K562 (cell line): ENCODE measurements around the gene CRCP. TPM values are rescaled to one million over a fixed set of nuclear protein-coding genes. Genes with fewer than 3 reads are reported as not detected.
"Not testable (repeated sequence)": the region's sequence is repeated elsewhere in the genome, so short reads cannot be mapped to it uniquely, and the experiment has no call there.

Source experiments
- ATAC-seq: fragments of 200-7000 bp; cut with Tn5 transposase; 3 replicates; pipeline ENCODE4 v1.9.1; 2020; ENCODE audit warnings: moderate library complexity
- BruUV-seq: library from RNA; stranded (reverse); fragments of 400-500 nt; replicated peaks from 2 replicates; lab custom pipeline; 2021; lab: Mats Ljungman, UMichigan
- CTCF ChIA-PET: fragments of 300-600 bp; formaldehyde crosslinking; extraction: SDS; loops from one replicate; lab custom pipeline; 2021; ENCODE audit warnings: low intra/inter-chr PET ratio; lab: Yijun Ruan, JAX
- POLR2A ChIA-PET: fragments of 300-600, 350-650 bp; sonication (Branson Sonifier 250); formaldehyde crosslinking; extraction: SDS; loops from one replicate; lab custom pipeline; 2021; ENCODE audit warnings: antibody characterized with exemption, inconsistent platforms; lab: Yijun Ruan, JAX
- DNase-seq, 4 experiments: peaks; one replicate each; pipeline versions ENCODE4 v3.0.0 to v3.0.0-alpha.2; 2011 to 2018; ENCODE audit warnings: low spot score in 3 of 4, mixed read lengths in 3 of 4; ENCODE audit errors: extremely low read depth in 1 of 4
- FAIRE-seq: peaks from 2 replicates; lab custom pipeline; 2011; peaks lifted over from hg19 to GRCh38; lab: Jason Lieb, UNC
- H2AFZ ChIP-seq: 2 replicates; pipeline ENCODE4 v1.6.0; 2011; ENCODE audit warnings: low read depth, low read length, control low read depth, inconsistent platforms
- H3K27ac ChIP-seq: fragments of 200-600 bp; 3 replicates; pipeline ENCODE4 v1.8.0; 2011; ENCODE audit warnings: low read depth, mild to moderate bottlenecking, control low read depth, inconsistent platforms, low read length, moderate library complexity, mixed read lengths; ENCODE audit errors: extremely low read depth
- H3K27me3 ChIP-seq, 2 experiments: fragments of 300-600 bp in 1 of 2; 2 replicates in 1 of 2; 3 replicates in 1 of 2; pipeline versions ENCODE4 v1.6.0 to v1.8.0; 2011; ENCODE audit warnings: inconsistent platforms in 2 of 2, low read length in 2 of 2, mild to moderate bottlenecking in 1 of 2, mixed read lengths in 1 of 2, moderate library complexity in 1 of 2; ENCODE audit not compliant: control insufficient read depth in 2 of 2, insufficient read depth in 2 of 2
- H3K36me3 ChIP-seq: fragments of 300-600 bp; 3 replicates; pipeline ENCODE4 v1.8.0; 2011; ENCODE audit warnings: mild to moderate bottlenecking, low read length, inconsistent platforms; ENCODE audit not compliant: control insufficient read depth, insufficient read depth
- H3K4me1 ChIP-seq, 2 experiments: fragments of 200-600 bp in 1 of 2; replicated peaks in 1 of 2; 2 replicates in 1 of 2; 3 replicates in 1 of 2; pipeline versions ENCODE4 v1.5.1 to v1.8.0; 2011; ENCODE audit warnings: inconsistent platforms in 2 of 2, low read length in 2 of 2, mild to moderate bottlenecking in 1 of 2, mixed read lengths in 1 of 2, moderate library complexity in 1 of 2; ENCODE audit not compliant: control insufficient read depth in 2 of 2, insufficient read depth in 2 of 2
- H3K4me2 ChIP-seq: 2 replicates; pipeline ENCODE4 v1.6.1; 2011; ENCODE audit warnings: low read length, control low read depth, inconsistent platforms, mixed read lengths; ENCODE audit not compliant: insufficient read depth
- H3K4me3 ChIP-seq: fragments of 200-600 bp; sonication (generic), shearing (Covaris generic); 2 replicates; pipeline ENCODE4 v1.5.1; 2016; ENCODE audit warnings: control low read depth, inconsistent platforms
- H3K79me2 ChIP-seq: fragments of 200-600 bp; 3 replicates; pipeline ENCODE4 v1.8.0; 2011; ENCODE audit warnings: low read length, inconsistent platforms; ENCODE audit not compliant: control insufficient read depth, insufficient read depth
- H3K9ac ChIP-seq, 2 experiments: 2 replicates each; pipeline versions ENCODE4 v1.6.0 to v1.6.1; 2011; ENCODE audit warnings: low read depth in 2 of 2, low read length in 2 of 2, control low read depth in 1 of 2, inconsistent platforms in 1 of 2, mild to moderate bottlenecking in 1 of 2, mixed read lengths in 1 of 2; ENCODE audit not compliant: insufficient read depth in 1 of 2
- H3K9me1 ChIP-seq: one replicate; pipeline ENCODE4 v1.6.0; 2011; ENCODE audit warnings: inconsistent platforms, mild to moderate bottlenecking, low read length, moderate library complexity; ENCODE audit not compliant: control insufficient read depth, insufficient read depth
- H3K9me3 ChIP-seq: replicated peaks from 2 replicates; pipeline ENCODE4 v1.5.1; 2011; ENCODE audit warnings: low read depth, low read length, inconsistent platforms; ENCODE audit not compliant: control insufficient read depth, insufficient read depth
- H4K20me1 ChIP-seq: replicated peaks from 2 replicates; pipeline ENCODE4 v1.6.1; 2011; ENCODE audit warnings: low read length, inconsistent platforms, mixed read lengths; ENCODE audit not compliant: control insufficient read depth, insufficient read depth
- CEBPB ChIP-seq: fragments of 450-650 bp; IDR thresholded peaks from 2 replicates; pipeline ENCODE4 v1.6.1; 2016; ENCODE audit warnings: missing genetic modification characterization, missing compliant biosample characterization
- ZNF316 ChIP-seq: fragments of 450-650 bp; IDR thresholded peaks from 2 replicates; pipeline ENCODE4 v1.6.1; 2016
- ZNF384 ChIP-seq: IDR thresholded peaks from 2 replicates; pipeline ENCODE4 v1.6.1; 2012; ENCODE audit warnings: low read depth, low read length, improper control_type of control experiment
- WGBS: fragments of 100-300 bp; shearing (Covaris generic); methylation state at CpG from one replicate; pipeline ENCODE4 v1.1.6; 2016; ENCODE audit warnings: low coverage, mixed read lengths; ENCODE audit not compliant: insufficient coverage; ENCODE audit errors: missing lambda C conversion rate; 5-methylcytosine and 5-hydroxymethylcytosine counted together
- in situ Hi-C: fragments of 300-500 bp; cut with MboI; formaldehyde crosslinking; loops from 4 replicates; pipeline ENCODE4 v1.15.0; 2018; ENCODE audit warnings: inconsistent platforms, mixed read lengths
- intact Hi-C: fragments of 100-400 bp; cut with micrococcal nuclease; formaldehyde crosslinking; loops from 2 replicates; pipeline ENCODE4 v1.14.2; 2022
- polyA plus RNA-seq, 8 experiments: library from polyadenylated mRNA; depleted of rRNA in 4 of 8; stranded (reverse) in 5 of 8; unstranded in 3 of 8; fragments of >200 nt; fragmentation: Nextera tagmentation in 2 of 8; fragmentation: Illumina TruSeq in 1 of 8; extraction: Ambion mirVana in 2 of 8; extraction: Trizol in 1 of 8; gene quantifications; 2 replicates each; pipeline versions ENCODE4 v1.2.1 to v1.2.3, GENCODE V29; 2011 to 2014; ENCODE audit warnings: inconsistent platforms in 1 of 8, missing spikeins in 1 of 8
- total RNA-seq, 7 experiments: library from RNA; depleted of rRNA in 6 of 7; stranded (reverse); fragments of >200 nt in 6 of 7; fragmentation: Illumina TruSeq in 2 of 7; extraction: Trizol in 2 of 7; gene quantifications; 2 replicates each; pipeline versions ENCODE4 v1.2.1 to v1.2.3, GENCODE V29; 2011 to 2021; ENCODE audit warnings: low replicate concordance in 1 of 7
- TF ChIP-seq, protein P1 (sequence below): fragments of 450-650 bp; IDR thresholded peaks from 2 replicates; pipeline ENCODE4 v1.6.1; 2018; ENCODE audit not compliant: partially characterized antibody
- TF ChIP-seq, protein P2 (sequence below), 2 experiments: fragments of 450-650 bp in 1 of 2; sonication (generic) in 1 of 2; formaldehyde crosslinking in 1 of 2; IDR thresholded peaks in 1 of 2; conservative IDR thresholded peaks in 1 of 2; 2 replicates each; pipeline versions ENCODE4 v1.6.1 to v1.8.1; 2016 to 2023; ENCODE audit warnings: mild to moderate bottlenecking in 2 of 2, moderate library complexity in 2 of 2, inconsistent platforms in 1 of 2, missing genetic modification reagents in 1 of 2

Gene CRCP
- total and polyA plus RNA-seq, 9 of the 15 experiments (the other 6 are each of a cell fraction or from before 2014, with no cell fraction given), result 22.1 to 58.3 (median 43.4) TPM

DNA sequence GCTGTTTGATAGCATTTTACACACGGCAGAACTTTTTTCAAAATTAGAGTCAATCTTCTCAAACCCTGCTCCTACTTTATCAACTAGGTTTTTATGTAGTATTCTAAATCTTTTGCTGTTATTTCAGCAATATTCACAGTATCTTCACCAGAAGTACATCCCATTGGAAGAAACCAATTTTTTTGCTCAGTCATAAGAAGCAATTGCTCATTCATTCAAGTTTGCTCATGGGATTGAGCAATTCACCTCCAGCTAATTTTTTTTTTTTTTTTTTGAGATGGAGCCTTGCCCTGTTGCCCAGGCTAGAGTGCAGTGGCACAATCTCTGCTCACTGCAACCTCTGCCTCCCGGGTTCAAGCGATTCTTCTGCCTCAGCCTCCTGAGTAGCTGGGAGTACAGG lies 10.7 kb upstream of the CRCP start:
- intact Hi-C loops, H3K79me2 ChIP-seq, H3K4me2 ChIP-seq, H4K20me1 ChIP-seq, H3K4me3 ChIP-seq, in situ Hi-C loops, DNase-seq, BruUV-seq, H3K27ac ChIP-seq, H3K36me3 ChIP-seq, ATAC-seq, H3K9ac ChIP-seq, H3K27me3 ChIP-seq, H3K9me3 ChIP-seq, CTCF ChIA-PET, H3K9me1 ChIP-seq, H2AFZ ChIP-seq, FAIRE-seq: not testable (repeated sequence)
- POLR2A ChIA-PET, result interaction anchor here (0.8 kb wide), 1 partner anchor 9 kb away, joined by 3 read pairs; no protein-coding TSS in a partner anchor
- H3K4me1 ChIP-seq, result peaks cover 24 to 26% of the 10 kb centered on the region in 2 experiments; a peak in 4 of 5 replicates
- TF ChIP-seq CEBPB (tag) (peak; percentile 77), ZNF316 (peak; percentile 28; the same call in 1 of the 2 replicates), ZNF384 (0 out of 2 replicates have a peak, but pooled peaks have one; percentile 12)
- TF ChIP-seq, protein P1, sequence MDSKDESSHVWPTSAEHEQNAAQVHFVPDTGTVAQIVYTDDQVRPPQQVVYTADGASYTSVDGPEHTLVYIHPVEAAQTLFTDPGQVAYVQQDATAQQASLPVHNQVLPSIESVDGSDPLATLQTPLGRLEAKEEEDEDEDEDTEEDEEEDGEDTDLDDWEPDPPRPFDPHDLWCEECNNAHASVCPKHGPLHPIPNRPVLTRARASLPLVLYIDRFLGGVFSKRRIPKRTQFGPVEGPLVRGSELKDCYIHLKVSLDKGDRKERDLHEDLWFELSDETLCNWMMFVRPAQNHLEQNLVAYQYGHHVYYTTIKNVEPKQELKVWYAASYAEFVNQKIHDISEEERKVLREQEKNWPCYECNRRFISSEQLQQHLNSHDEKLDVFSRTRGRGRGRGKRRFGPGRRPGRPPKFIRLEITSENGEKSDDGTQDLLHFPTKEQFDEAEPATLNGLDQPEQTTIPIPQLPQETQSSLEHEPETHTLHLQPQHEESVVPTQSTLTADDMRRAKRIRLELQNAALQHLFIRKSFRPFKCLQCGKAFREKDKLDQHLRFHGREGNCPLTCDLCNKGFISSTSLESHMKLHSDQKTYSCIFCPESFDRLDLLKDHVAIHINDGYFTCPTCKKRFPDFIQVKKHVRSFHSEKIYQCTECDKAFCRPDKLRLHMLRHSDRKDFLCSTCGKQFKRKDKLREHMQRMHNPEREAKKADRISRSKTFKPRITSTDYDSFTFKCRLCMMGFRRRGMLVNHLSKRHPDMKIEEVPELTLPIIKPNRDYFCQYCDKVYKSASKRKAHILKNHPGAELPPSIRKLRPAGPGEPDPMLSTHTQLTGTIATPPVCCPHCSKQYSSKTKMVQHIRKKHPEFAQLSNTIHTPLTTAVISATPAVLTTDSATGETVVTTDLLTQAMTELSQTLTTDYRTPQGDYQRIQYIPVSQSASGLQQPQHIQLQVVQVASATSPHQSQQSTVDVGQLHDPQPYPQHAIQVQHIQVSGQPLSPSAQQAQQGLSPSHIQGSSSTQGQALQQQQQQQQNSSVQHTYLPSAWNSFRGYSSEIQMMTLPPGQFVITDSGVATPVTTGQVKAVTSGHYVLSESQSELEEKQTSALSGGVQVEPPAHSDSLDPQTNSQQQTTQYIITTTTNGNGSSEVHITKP, result peak; percentile 55
- TF ChIP-seq, protein P2, sequence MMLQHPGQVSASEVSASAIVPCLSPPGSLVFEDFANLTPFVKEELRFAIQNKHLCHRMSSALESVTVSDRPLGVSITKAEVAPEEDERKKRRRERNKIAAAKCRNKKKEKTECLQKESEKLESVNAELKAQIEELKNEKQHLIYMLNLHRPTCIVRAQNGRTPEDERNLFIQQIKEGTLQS (IDR thresholded peaks at IDR 0.05), result 0 out of 2 replicates have a peak, but pooled peaks have one; percentile 11
- TF ChIP-seq, protein P2 (CRISPR knock-in tag; conservative IDR thresholded peaks at IDR 0.05), result not testable (repeated sequence)
- WGBS, result 95% methylated on average over 3 of the region's 3 CpGs
